Measurements from ENCODE around the gene DLX4. TPM values are rescaled to one million over a fixed set of nuclear protein-coding genes. Genes with fewer than 3 reads are reported as not detected.

The DLX4 gene
- total and polyA plus RNA-seq, 2 of the 4 experiments (the other 2 are of a cell fraction), result not detected

GRCh38 chr17:49924116-49924515, 44.9 kb upstream of the DLX4 start:
- Histone ChIP-seq H3K36me3 (ENCODE audit: control insufficient read depth, insufficient read depth, low read length) (no peaks in the 10 kb centered on the region), H3K56ac (ENCODE audit: extremely low read depth, insufficient read depth, low read length) (no peak overlapping the region), H3K4me1 (ENCODE audit: control insufficient read depth, insufficient read depth, low read length) (no peaks in the 10 kb centered on the region), H3K9me3 (ENCODE audit: control insufficient read depth, insufficient read depth, low read length) (no peaks in the 10 kb centered on the region; the same call in 1 of the 2 replicates), H2BK15ac (ENCODE audit: low read depth, low read length) (no peak overlapping the region), H3K18ac (ENCODE audit: low read depth, low read length) (no peak overlapping the region), H2BK20ac (ENCODE audit: low read depth, low read length) (no peak overlapping the region), H2BK5ac (ENCODE audit: low read depth, low read length, poor library complexity, severe bottlenecking) (no peak overlapping the region), H3K4me2 (ENCODE audit: low read depth, low read length) (no peak overlapping the region), H3K23ac (ENCODE audit: low read depth, low read length) (no peak overlapping the region), H3K4ac (ENCODE audit: low read depth, low read length) (no peak overlapping the region), H4K8ac (ENCODE audit: low read depth in 2 of 2, low read length in 2 of 2) (no peak overlapping the region), H4K20me1 (ENCODE audit: insufficient read depth, low read length) (no peaks in the 10 kb centered on the region), H3K4me3 (ENCODE audit: insufficient read depth, low read depth, low read length) (no peak overlapping the region), H2AK9ac (replicated peaks; ENCODE audit: low read depth, low read length, poor library complexity) (no peak overlapping the region), H2AFZ (replicated peaks; ENCODE audit: low read length, poor library complexity) (no peak overlapping the region), H3K9me1 (ENCODE audit: insufficient read depth, low read length) (no peaks in the 10 kb centered on the region), H4K91ac (ENCODE audit: insufficient read depth, low read depth, low read length) (no peak overlapping the region), H3K27me3 (ENCODE audit: control insufficient read depth, insufficient read depth, low read length) (peaks cover 87% of the 10 kb centered on the region), H3K79me1 (ENCODE audit: low read depth in 1 of 2, low read length in 2 of 2) (no peaks in the 10 kb centered on the region), H4K5ac (ENCODE audit: low read depth, low read length) (no peak overlapping the region), H3K27ac (ENCODE audit: insufficient read depth, low read length) (no peak overlapping the region), H3K14ac (replicated peaks; ENCODE audit: low read depth, low read length) (no peak overlapping the region), H2AK5ac (ENCODE audit: low read depth, low read length) (no peak overlapping the region), H2BK120ac (ENCODE audit: low read depth, low read length) (no peak overlapping the region), H3K9ac (ENCODE audit: low read depth, low read length) (no peak overlapping the region)
- no peak for TF ChIP-seq POLR2A (IDR thresholded peaks at IDR 0.05; ENCODE audit: low read depth, low read length)
- no peak for TF ChIP-seq CTCF (conservative IDR thresholded peaks at IDR 0.05; ENCODE audit: low read depth, low read length)
- TF ChIP-seq CHD1 (IDR thresholded peaks at IDR 0.05; ENCODE audit: low read depth, low read length), result no peak
- TF ChIP-seq MAZ (IDR thresholded peaks at IDR 0.05; ENCODE audit: borderline replicate concordance, low read depth, low read length), result no peak
- no peak for TF ChIP-seq SMC3 (IDR thresholded peaks at IDR 0.05; ENCODE audit: low read depth, low read length)
- no peak for TF ChIP-seq BHLHE40 (IDR thresholded peaks at IDR 0.05; ENCODE audit: low read depth, low read length)
- TF ChIP-seq RAD21 (IDR thresholded peaks at IDR 0.05; ENCODE audit: low read length), result no peak
- no peak for TF ChIP-seq CEBPB (IDR thresholded peaks at IDR 0.05; ENCODE audit: low read depth, low read length)
- TF ChIP-seq MAFK (IDR thresholded peaks at IDR 0.05; ENCODE audit: low read depth, low read length), result no peak
- TF ChIP-seq NFE2L2 (IDR thresholded peaks at IDR 0.05; ENCODE audit: low read depth, low read length), result no peak
- no peak for TF ChIP-seq RFX5 (IDR thresholded peaks at IDR 0.05; ENCODE audit: low read depth, low read length)
- TF ChIP-seq USF2 (IDR thresholded peaks at IDR 0.05; ENCODE audit: low read depth, low read length), result no peak
- TF ChIP-seq MXI1 (IDR thresholded peaks at IDR 0.05; ENCODE audit: borderline replicate concordance, low read depth, low read length), result no peak
- no peak for TF ChIP-seq FOS (IDR thresholded peaks at IDR 0.05; ENCODE audit: low read depth, low read length)
- no peak for TF ChIP-seq RCOR1 (IDR thresholded peaks at IDR 0.05; ENCODE audit: insufficient replicate concordance, low read length)
- TF ChIP-seq ELK1 (IDR thresholded peaks at IDR 0.05; ENCODE audit: borderline replicate concordance, low read depth, low read length), result no peak
- dilution Hi-C loops (cut with HindIII; ENCODE audit: low sequenced_read_pairs, unreplicated experiment), result no loop called here
- 0% methylated on average over 1 of the region's 14 CpGs; no CpG with 5 or more reads in 1 of the 2 experiments for WGBS, 2 experiments (ENCODE audit: extremely low coverage in 2 of 2, insufficient read length in 1 of 2)
- BruUV-seq (replicated peaks), result no TSS peak
- CTCF ChIA-PET, result no interaction called here
- no peak for DNase-seq
- intact Hi-C loops (cut with micrococcal nuclease), result no loop called here
- no peak for ATAC-seq (ENCODE audit: low read depth)
- in situ Hi-C loops (cut with MboI; ENCODE audit: low sequenced_read_pairs), result no loop called here
- POLR2A ChIA-PET (ENCODE audit: unreplicated experiment), result no interaction called here

All from IMR-90 (cell line).